HepG2 (cell line): Measurements from ENCODE around the gene ZNF554. TPM values are rescaled to one million over a fixed set of nuclear protein-coding genes. Genes with fewer than 3 reads are reported as not detected.

Experiments
- ATF3 ChIP-seq: sonication (generic); formaldehyde crosslinking; IDR thresholded peaks from 2 replicates; pipeline ENCODE4 v1.4.0; 2020; ENCODE audit warnings: missing genetic modification reagents
- ATF5 ChIP-seq: sonication (generic); formaldehyde crosslinking; IDR thresholded peaks from 2 replicates; pipeline ENCODE4 v1.4.0; 2020; ENCODE audit warnings: mild to moderate bottlenecking, low read depth, missing genetic modification reagents
- CBX2 ChIP-seq, 2 experiments: fragments of 200-600 bp in 1 of 2; sonication (generic); formaldehyde crosslinking in 1 of 2; IDR thresholded peaks; 2 replicates each; pipeline versions ENCODE4 v1.7.0 to v1.8.1; 2018 to 2022; ENCODE audit warnings: low read depth in 2 of 2, low read length in 1 of 2, mild to moderate bottlenecking in 1 of 2, missing genetic modification reagents in 1 of 2
- DNMT3B ChIP-seq: conservative IDR thresholded peaks from 2 replicates; pipeline ENCODE4 v1.6.1; 2016; ENCODE audit warnings: missing biosample characterization, control low read depth
- ETV6 ChIP-seq: sonication (generic); formaldehyde crosslinking; conservative IDR thresholded peaks from 2 replicates; pipeline ENCODE4 v1.4.0; 2020; ENCODE audit warnings: missing genetic modification reagents
- FOXJ3 ChIP-seq: sonication (generic); formaldehyde crosslinking; IDR thresholded peaks from 2 replicates; pipeline ENCODE4 v1.4.0; 2020; ENCODE audit warnings: missing genetic modification reagents, mild to moderate bottlenecking, borderline replicate concordance
- KDM4B ChIP-seq: sonication (generic); formaldehyde crosslinking; IDR thresholded peaks from 2 replicates; pipeline ENCODE4 v1.4.0; 2020; ENCODE audit warnings: missing genetic modification reagents
- KDM5A ChIP-seq: fragments of 200-600 bp; sonication (generic); IDR thresholded peaks from 2 replicates; pipeline ENCODE4 v1.7.0; 2018; ENCODE audit warnings: antibody characterized with exemption, mild to moderate bottlenecking, low read length, borderline replicate concordance
- KDM6A ChIP-seq: IDR thresholded peaks from 2 replicates; pipeline ENCODE4 v1.6.1; 2016; ENCODE audit warnings: low read depth
- NR3C1 ChIP-seq: sonication (generic); formaldehyde crosslinking; IDR thresholded peaks from 2 replicates; pipeline ENCODE4 v1.4.0; 2020; ENCODE audit warnings: missing genetic modification reagents
- SAFB2 ChIP-seq: sonication (generic); formaldehyde crosslinking; IDR thresholded peaks from 2 replicates; pipeline ENCODE4 v1.5.1; 2020; ENCODE audit warnings: missing genetic modification reagents, low read depth, mild to moderate bottlenecking, borderline replicate concordance
- SMAD3 ChIP-seq: sonication (generic); formaldehyde crosslinking; IDR thresholded peaks from 2 replicates; pipeline ENCODE4 v1.4.0; 2020; ENCODE audit warnings: missing genetic modification reagents
- YEATS2 ChIP-seq: sonication (generic); formaldehyde crosslinking; IDR thresholded peaks from 2 replicates; pipeline ENCODE4 v1.4.0; 2020; ENCODE audit warnings: missing genetic modification reagents, borderline replicate concordance
- ZNF12 ChIP-seq: sonication (generic); formaldehyde crosslinking; IDR thresholded peaks from 2 replicates; pipeline ENCODE4 v1.5.0; 2020; ENCODE audit warnings: missing genetic modification reagents
- ZNF230 ChIP-seq: sonication (generic); formaldehyde crosslinking; IDR thresholded peaks from 2 replicates; pipeline ENCODE4 v1.4.0; 2020; ENCODE audit warnings: mild to moderate bottlenecking, missing genetic modification reagents
- ZNF235 ChIP-seq: sonication (generic); formaldehyde crosslinking; IDR thresholded peaks from 2 replicates; pipeline ENCODE4 v1.8.1; 2023; ENCODE audit warnings: mild to moderate bottlenecking, missing genetic modification reagents, borderline replicate concordance
- ZNF572 ChIP-seq: sonication (generic); formaldehyde crosslinking; IDR thresholded peaks from 2 replicates; pipeline ENCODE4 v1.5.1; 2020; ENCODE audit warnings: mild to moderate bottlenecking, missing genetic modification reagents
- ZNF644 ChIP-seq: IDR thresholded peaks from 2 replicates; pipeline ENCODE4 v1.6.1; 2016; ENCODE audit warnings: low read depth
- ZSCAN29 ChIP-seq: sonication (generic); formaldehyde crosslinking; conservative IDR thresholded peaks from 2 replicates; pipeline ENCODE4 v1.4.0; 2020; ENCODE audit warnings: mild to moderate bottlenecking, missing genetic modification reagents
- ZSCAN31 ChIP-seq: sonication (generic); formaldehyde crosslinking; IDR thresholded peaks from 2 replicates; pipeline ENCODE4 v1.5.0; 2020; ENCODE audit warnings: low read depth, mild to moderate bottlenecking, missing genetic modification reagents
- polyA plus RNA-seq, 8 experiments: library from polyadenylated mRNA; depleted of rRNA in 3 of 8; stranded (reverse) in 7 of 8; unstranded in 1 of 8; fragments of >200 nt; fragmentation: Illumina TruSeq in 4 of 8; extraction: Trizol in 4 of 8; gene quantifications; 2 replicates each; pipeline versions ENCODE4 v1.2.1 to v1.2.3, GENCODE V29; 2011 to 2016; ENCODE audit warnings: low read depth in 4 of 8, missing spikeins in 1 of 8, mixed read lengths in 1 of 8; ENCODE audit not compliant: insufficient read depth in 1 of 8
- total RNA-seq, 5 experiments: library from RNA; depleted of rRNA; stranded (reverse); fragments of >200 nt; fragmentation: Illumina TruSeq; extraction: Trizol; gene quantifications; 2 replicates each; pipeline ENCODE4 v1.2.3, GENCODE V29; 2016; ENCODE audit warnings: low read depth in 1 of 5
- TF ChIP-seq, protein P1 (sequence below): sonication (generic); formaldehyde crosslinking; IDR thresholded peaks from 2 replicates; pipeline ENCODE4 v1.4.0; 2020; ENCODE audit warnings: missing genetic modification reagents
- TF ChIP-seq, protein P2 (sequence below): sonication (generic); formaldehyde crosslinking; IDR thresholded peaks from 2 replicates; pipeline ENCODE4 v1.4.0; 2020; ENCODE audit warnings: missing genetic modification reagents
- TF ChIP-seq, protein P3 (sequence below): sonication (generic); formaldehyde crosslinking; IDR thresholded peaks from 2 replicates; pipeline ENCODE4 v1.4.0; 2020; ENCODE audit warnings: mild to moderate bottlenecking, missing genetic modification reagents

Gene ZNF554
- total and polyA plus RNA-seq, 2 of the 13 experiments (the other 11 are each of a cell fraction or from before 2014, with no cell fraction given), result 2.2 to 2.7 TPM

GRCh38 chr19:2790557-2791271 lies 29.0 kb upstream of the ZNF554 start (continued):
- no peak for TF ChIP-seq ZNF235
- no peak; the same call in 1 of the 2 replicates for TF ChIP-seq FOXJ3 (CRISPR knock-in tag)
- TF ChIP-seq NR3C1, result no peak
- TF ChIP-seq, protein P1, sequence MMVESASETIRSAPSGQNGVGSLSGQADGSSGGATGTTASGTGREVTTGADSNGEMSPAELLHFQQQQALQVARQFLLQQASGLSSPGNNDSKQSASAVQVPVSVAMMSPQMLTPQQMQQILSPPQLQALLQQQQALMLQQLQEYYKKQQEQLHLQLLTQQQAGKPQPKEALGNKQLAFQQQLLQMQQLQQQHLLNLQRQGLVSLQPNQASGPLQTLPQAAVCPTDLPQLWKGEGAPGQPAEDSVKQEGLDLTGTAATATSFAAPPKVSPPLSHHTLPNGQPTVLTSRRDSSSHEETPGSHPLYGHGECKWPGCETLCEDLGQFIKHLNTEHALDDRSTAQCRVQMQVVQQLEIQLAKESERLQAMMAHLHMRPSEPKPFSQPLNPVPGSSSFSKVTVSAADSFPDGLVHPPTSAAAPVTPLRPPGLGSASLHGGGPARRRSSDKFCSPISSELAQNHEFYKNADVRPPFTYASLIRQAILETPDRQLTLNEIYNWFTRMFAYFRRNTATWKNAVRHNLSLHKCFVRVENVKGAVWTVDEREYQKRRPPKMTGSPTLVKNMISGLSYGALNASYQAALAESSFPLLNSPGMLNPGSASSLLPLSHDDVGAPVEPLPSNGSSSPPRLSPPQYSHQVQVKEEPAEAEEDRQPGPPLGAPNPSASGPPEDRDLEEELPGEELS (CRISPR knock-in tag), result peak; percentile 80
- TF ChIP-seq CBX2 (IDR thresholded peaks at IDR 0.05; ENCODE audit: low read depth, low read length), result no peak
- TF ChIP-seq CBX2 (CRISPR knock-in tag; IDR thresholded peaks at IDR 0.05; ENCODE audit: low read depth), result no peak
- TF ChIP-seq ZNF644, result no peak
- no peak for TF ChIP-seq SAFB2
- no peak for TF ChIP-seq ETV6
- TF ChIP-seq, protein P2, sequence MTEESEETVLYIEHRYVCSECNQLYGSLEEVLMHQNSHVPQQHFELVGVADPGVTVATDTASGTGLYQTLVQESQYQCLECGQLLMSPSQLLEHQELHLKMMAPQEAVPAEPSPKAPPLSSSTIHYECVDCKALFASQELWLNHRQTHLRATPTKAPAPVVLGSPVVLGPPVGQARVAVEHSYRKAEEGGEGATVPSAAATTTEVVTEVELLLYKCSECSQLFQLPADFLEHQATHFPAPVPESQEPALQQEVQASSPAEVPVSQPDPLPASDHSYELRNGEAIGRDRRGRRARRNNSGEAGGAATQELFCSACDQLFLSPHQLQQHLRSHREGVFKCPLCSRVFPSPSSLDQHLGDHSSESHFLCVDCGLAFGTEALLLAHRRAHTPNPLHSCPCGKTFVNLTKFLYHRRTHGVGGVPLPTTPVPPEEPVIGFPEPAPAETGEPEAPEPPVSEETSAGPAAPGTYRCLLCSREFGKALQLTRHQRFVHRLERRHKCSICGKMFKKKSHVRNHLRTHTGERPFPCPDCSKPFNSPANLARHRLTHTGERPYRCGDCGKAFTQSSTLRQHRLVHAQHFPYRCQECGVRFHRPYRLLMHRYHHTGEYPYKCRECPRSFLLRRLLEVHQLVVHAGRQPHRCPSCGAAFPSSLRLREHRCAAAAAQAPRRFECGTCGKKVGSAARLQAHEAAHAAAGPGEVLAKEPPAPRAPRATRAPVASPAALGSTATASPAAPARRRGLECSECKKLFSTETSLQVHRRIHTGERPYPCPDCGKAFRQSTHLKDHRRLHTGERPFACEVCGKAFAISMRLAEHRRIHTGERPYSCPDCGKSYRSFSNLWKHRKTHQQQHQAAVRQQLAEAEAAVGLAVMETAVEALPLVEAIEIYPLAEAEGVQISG, result peak; percentile 82
- no peak for TF ChIP-seq ATF5 (CRISPR knock-in tag)
- TF ChIP-seq ZNF12 (CRISPR knock-in tag), result 0 out of 2 replicates have a peak, but pooled peaks have one; percentile 31
- TF ChIP-seq ZNF230, result no peak
- peak; percentile 31; the same call in 1 of the 2 replicates for TF ChIP-seq YEATS2 (CRISPR knock-in tag)
- no peak for TF ChIP-seq KDM5A
- no peak for TF ChIP-seq DNMT3B (CRISPR knock-in tag)
- peak; percentile 81; the same call in 1 of the 2 replicates for TF ChIP-seq ZSCAN29 (CRISPR knock-in tag)
- TF ChIP-seq ATF3 (CRISPR knock-in tag), result no peak; the same call in 1 of the 2 replicates
- TF ChIP-seq KDM4B (CRISPR knock-in tag), result no peak
- no peak for TF ChIP-seq SMAD3 (CRISPR knock-in tag)
- TF ChIP-seq, protein P3, sequence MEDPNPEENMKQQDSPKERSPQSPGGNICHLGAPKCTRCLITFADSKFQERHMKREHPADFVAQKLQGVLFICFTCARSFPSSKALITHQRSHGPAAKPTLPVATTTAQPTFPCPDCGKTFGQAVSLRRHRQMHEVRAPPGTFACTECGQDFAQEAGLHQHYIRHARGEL (CRISPR knock-in tag), result no peak
- TF ChIP-seq ZSCAN31 (CRISPR knock-in tag), result no peak
- TF ChIP-seq KDM6A (CRISPR knock-in tag), result no peak; the same call in 1 of the 2 replicates
- TF ChIP-seq ZNF572 (CRISPR knock-in tag), result no peak
